GM03348 (cell line): ENCODE data around the gene CERT1.
A peak's percentile ranks its signal among the peaks of the same experiment; 100 is the strongest.

Source experiments
- DNase-seq: peaks from one replicate; pipeline ENCODE4 v3.0.0; 2012; ENCODE audit warnings: low spot score

The CERT1 gene

DNA sequence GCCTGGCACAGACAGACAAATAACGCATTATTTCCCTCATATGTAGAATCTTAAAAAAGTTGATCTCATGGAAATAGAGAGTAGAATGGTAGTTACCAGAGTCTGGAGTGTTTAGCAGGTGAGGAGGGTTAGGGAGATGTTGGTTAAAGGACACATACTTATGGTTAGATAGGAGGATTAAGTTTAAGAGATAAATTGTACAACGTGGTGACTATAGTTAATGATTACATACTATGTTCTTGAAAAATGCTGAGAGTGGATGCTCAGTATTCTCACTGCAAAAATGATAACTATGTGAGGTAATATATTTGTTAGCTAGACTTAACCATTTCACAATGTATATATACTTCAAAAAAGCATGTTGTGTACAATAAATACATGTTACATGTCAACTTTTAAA lies 38.0 kb downstream of the CERT1 start:
- no peak for DNase-seq

DNA sequence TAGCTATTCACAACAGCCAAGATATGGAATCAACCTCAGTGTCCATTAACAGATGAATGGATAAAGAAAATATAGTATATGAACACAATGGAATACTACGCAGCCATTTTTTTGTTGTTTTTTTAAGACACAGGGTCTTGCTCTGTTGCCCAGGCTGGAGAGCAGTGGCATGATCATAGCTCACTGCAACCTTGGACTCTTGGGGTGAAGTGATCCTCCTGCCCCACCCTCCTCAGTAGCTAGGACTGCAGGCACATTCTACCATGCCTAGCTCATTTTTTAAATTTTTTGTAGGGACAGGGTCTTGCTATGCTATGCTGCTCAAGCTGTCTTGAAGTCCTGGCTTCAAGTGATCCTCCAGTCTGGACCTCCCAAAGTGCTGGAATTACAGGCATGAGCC lies 38.5 kb downstream of the CERT1 start:
- no peak for DNase-seq

DNA sequence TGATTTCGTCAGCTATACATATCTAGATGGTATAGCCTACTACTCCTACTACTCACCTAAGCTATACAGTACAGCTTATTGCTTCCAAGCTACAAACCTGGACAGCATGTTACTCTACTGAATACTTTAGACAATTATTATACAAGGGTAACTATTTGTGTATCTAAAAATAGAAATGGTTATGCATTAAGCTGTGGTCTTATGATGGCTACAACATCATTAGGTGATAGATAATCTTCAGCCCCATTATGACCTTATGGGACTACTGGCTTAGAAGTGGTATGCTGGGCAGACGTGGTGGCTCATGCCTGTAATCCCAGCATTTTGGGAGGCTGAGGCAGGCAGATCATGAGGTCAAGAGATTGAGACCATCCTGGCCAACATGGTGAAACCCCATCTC lies 40.2 kb downstream of the CERT1 start:
- no peak for DNase-seq

DNA sequence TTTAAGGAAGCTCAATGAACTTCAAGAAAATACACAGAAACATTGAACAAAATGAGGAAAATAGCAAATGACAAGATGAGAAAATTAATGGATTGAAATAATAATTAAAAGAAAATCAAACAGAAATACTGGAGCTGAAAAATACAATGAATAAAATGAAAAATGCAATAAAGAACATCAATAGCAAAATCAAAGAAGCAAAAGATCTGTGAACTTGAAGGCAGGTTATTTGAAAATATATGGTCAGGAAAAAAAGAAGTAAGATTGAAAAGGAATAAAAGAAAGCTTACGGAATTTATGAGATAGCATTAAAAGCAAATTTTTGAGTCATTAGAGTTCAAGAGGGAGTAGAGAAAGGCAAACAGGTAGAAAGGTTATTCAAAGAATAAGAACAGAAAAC lies 42.4 kb downstream of the CERT1 start:
- DNase-seq: no peak

DNA sequence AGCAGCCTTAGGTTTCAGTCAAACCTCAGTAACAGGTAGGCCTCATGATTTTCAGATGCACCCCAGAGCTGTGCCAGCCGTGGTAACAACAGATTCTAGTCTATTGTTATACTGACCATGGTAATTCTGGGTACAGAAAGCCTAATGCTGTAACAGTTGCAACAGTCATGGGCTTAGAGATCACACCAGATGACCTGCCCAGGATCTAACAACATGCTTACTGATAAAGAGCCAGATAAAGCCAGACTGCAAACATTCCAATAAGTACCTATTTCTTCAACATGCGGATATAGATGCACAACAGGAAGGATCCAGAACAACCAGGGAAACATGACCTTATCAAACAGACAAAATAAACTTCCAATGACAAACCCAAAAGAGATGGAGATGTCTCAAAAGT lies 42.8 kb downstream of the CERT1 start:
- no peak for DNase-seq

DNA sequence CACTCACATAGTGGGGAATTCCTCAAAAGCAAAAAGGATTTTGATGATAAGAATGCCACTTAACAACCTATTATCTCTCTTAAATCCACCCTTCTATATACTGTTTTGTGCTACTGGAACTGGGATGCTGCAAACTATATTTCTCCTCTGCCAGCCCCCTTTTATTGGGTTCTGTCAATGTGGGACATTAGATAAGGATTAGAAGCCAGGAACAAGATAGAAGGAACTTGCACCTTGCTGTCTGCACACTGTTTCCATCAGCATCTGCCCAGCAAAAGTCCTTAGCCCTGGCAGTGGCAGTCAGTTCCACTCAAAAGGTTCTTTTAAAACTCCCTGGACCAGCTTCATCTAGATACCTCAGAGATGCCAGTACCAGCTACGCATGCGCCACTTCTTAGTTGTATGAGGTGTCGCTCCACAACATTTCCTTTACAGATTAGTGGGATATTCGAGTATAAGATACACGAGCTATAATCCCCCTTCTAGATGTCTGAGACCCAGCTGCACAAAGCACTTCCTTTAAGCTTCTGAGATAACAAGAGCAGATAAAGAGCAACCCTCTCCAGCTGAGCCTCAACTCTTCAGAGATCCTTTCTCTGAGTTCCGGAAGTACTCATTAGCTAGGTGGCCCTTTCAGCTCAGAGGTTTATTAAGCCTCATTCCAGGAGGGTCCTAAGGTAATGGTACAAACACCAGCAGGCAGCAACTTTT lies 45.3 kb downstream of the CERT1 start:
- no peak for DNase-seq

DNA sequence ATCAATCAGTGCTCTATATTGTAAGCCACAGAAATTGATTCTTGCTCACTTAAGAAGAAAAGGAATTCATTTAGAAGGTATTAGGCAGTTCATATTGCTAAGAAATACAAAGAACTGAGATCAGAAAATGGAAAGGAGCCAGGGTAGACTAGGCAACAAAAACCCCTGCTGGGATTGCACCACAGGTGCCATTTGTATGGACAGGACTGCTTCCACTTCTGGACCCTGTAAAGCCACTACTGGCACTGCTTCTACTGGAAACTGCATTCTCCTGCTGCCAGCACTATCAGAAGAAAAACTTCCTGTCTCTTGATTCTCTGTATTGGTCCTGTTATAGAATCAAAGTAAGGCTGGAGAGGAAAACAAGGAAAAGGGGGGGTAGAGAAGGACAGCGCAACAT lies 45.9 kb downstream of the CERT1 start:
- DNase-seq: no peak

DNA sequence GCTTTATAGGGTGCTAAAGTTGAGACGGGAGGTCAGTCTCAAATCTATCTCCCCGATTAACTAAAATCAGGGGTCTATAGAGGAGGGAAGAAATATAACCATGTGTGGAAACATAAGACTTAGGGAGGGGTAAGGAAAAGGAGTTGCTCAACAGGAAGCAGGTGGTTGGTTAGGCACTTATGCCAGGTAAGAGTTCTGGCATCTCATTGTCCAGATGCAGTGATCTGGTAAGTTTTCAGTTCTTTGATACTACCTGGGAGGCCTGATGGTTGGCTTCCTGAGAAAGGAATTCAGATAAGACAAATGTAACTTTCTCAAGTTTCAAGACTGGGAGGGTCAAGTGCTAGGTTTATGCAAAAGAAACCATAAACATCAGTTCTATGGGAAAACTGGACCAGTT lies 47.7 kb downstream of the CERT1 start:
- DNase-seq: no peak

DNA sequence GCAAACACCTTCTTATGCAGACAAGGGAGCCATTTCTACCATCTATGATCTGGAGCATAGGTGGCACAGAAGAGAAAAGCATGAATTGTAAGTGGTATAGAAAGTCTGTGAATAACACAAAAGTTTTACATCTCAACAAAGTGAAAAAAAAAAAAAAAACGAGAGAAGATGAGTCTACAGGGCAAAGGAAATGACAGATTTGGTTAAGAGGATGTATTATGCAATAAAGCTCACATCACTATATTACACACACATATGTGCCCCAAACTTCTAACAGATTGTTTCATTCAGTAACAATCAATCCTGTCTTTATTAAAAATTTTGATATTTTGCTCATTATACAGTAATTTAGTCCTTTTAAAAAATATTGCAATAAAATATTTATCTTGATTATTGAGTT lies 49.8 kb downstream of the CERT1 start:
- DNase-seq: peak; percentile 52

DNA sequence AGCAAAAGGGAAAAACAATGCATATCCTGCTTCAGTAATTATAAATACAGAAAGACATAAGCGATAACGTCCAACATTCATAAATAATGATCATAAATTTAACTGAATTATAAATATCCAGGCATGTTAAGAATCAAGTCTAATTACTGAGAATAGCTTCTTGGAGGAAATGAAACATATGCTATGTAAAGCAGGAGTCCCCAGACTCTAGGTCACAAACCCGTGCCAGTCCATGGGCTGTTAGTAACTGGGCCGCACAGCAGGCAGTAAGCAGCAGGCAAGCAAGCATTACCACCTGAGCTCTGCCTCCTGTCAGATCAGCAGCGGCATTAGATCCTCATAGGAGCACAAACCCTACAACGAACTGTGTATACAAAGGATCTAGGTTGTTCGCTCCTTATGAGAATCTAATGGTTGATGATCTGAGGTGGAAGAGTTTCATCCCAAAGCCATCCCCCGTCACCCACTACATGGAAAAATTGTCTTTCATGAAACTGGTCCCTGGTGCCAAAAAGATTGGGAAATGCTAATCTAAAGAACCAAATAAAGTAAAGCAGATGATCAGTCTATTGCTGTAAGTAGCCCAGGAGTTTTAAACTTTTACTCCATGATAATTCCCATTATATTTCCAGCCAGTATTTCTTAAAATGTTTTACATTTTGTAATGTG lies 50.4 kb downstream of the CERT1 start:
- no peak for DNase-seq

DNA sequence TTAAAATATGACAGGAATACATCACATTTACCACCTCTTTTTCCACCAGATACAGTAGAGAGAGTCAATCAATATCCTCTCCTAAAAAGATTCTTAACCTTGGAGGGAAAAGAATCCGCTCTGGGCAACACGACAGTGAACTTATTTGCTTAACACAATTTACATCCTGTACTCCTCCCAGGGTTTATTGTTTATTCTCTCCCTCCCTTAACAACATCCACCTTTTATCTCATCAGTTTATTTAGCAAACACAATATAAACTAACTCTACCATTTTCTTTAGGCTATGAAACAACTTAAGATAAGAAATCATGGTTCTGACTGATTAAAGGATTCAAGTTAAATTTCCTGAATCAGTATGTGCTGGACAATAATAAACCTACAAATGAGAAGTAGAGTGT lies 50.9 kb downstream of the CERT1 start:
- DNase-seq: no peak

DNA sequence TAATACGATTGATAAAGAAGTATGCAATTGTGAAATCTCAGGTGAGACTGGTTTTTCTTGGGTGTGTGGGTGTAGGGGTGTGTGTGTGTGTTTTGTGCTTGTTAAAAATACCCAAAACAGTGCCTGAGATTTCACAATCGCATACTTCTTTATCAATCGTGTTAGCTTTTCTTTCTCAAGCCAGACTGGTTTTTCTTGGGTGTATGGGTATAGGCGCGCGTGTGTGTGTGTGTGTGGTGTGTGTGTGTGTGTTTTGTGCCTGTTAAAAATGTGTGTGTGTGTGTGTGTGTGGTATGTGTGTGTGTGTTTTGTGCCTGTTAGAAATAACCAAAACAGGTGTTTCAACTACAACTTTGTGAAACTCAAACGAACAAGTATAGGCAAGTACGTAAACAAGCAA lies 53.7 kb downstream of the CERT1 start:
- no peak for DNase-seq

DNA sequence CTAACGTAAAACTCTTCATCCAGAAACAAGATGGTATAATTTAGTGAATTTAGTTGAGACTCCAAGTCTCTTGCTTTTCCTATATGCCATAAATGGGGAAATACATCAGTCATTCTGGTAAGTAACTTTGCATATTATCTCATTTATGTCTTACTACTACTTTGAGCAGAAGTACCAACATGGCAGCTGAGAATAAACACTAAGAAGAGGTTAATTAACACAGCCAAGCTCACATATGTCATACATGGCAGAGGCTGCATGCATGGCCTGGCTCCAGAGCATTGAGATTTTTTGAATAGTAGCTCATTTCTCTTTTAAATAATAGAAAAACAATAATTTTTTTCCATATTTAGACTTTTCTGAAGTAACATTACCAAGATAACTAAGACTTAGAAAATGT lies 54.3 kb downstream of the CERT1 start:
- DNase-seq: no peak

DNA sequence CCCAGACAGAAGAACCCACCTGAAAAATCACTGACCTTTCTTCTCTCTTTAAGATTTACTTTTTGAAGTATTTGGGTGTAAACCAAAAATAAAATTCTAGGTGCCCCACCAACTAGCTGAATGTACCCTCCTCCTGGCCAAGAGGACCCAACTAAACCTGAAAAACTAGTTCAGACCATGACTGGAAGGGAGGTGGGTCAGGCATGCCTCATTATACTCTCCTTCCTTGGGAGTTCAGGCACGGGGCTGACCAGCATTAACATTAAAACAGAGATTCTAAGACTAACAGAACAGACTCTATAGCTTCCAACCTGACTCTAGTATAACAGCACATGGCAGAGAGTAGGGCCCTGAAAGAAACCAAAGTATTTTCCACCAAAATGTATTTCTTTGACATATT lies 61.4 kb downstream of the CERT1 start:
- no peak for DNase-seq

DNA sequence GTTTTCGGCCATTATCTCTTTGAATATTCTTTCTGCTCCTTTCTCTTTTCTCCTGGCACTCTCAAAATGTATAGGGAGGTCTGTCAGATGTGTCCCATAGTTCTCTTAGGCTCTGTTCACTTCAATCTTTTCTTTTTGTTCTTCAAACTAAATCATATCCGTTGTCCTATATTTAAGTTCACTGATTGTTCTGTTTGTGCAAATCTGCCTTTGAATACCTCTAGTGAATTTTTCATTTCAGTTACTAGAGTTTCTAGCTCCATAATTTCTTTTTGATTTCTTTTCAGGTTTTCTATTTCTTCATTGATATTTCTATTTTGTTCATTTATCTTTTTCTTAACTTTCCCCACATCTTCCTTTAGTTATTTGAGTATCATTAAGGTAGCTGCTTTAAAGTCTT lies 65.4 kb downstream of the CERT1 start:
- DNase-seq: no peak

DNA sequence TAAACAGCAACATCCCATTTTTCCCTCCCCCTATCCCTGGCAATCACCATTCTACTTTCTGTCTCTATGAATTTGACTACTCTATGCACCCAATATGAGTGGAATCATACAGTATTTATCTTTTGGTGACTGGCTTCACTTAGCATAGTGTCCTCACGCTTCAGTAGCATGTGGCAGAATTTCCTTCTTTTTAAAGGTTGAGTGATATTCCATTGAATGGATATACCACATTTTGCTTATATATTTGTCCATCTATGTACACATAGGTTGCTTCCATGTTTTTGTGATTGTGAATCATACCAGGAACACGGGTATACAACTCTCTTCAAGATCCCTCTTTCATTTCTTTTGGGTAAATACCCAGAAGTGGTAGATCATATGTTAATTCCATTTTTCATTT lies 69.9 kb downstream of the CERT1 start:
- no peak for DNase-seq

DNA sequence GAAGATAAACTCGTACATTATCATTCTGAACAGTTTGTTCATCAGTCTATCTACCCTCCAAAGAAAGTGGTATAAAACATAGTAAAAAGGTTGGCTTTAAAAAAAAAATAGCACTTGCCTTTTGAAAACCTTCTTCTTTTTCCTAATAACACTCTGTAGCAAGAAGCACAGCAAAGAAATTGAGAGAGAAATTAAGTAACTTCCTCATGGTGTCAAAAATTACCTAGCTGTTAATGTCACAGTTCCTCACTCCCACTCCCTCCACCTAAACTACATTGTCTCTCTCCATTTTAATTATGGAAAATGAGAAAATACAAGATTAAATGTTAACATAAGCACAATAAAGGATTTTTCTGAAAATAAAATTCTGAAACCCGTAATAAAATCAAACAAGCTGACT lies 72.2 kb downstream of the CERT1 start:
- DNase-seq: no peak

DNA sequence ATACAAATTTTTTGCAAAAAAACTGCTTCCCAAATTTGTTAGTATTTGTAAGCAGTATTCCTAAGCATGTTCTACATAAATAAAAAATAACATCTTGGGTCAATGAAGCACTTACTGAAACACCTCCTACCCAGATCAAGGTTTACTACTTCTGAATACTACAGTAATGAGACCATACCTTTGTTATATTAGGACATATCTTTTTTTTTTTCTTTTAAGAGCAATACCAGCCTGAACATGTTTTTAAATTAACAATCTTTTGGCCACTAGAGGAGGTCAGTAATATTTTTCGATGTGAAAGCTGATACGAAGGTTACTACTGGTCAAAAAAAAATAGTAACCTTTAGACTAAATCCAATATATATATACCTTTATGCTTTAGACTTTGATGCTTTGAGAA lies 72.7 kb downstream of the CERT1 start:
- DNase-seq: no peak

DNA sequence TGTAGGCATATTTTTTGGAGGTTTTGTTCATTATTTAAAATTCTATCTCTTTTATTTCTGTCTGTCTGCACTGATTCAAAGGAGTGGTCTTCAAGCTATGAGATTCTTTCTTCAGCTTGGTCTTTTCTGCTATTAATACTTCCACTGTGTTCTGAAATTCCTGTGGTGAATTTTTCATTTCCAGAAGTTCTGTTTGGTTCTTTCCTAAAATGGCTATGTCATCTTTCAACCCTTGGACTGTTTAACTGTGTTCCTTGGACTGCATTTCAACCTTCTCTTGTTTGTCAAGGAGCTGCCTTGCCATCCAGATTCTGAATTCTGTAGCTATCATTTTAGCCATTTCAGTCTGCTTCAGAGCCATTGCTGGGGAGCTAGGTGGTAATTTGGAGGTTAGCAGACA lies 76.3 kb downstream of the CERT1 start:
- peak; percentile 3 for DNase-seq

DNA sequence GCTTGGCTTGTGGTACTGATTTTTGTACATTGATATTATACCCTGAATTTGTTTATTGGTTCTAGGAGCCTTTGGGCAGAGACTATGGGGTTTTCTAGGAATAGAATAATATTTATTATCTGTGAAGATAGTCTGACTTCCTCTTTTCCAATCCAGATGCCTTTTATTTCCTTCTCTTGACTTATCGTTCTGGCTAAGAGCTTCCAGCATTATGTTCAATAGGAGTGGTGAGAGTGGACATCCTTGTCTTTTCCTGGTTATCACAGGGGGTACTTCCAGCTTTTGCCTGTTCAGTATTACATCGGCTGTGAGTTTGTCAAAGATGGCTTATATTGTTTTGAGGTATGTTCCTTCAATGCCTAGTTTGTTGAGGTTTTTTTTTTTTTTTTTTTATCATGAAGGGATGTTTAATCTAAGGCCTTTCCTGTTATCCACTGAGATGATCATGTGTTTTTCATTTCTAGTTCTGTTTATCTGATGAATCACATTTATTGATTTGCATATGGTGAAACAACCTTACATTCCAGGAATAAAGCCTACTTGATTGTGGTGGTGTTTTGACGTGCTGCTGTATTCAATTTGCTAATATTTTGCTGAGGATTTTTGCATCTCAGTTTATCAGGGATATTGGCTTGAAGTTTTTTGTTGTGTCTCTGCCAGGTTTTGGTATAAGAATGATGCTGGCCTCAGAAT lies 77.5 kb downstream of the CERT1 start:
- no peak for DNase-seq

DNA sequence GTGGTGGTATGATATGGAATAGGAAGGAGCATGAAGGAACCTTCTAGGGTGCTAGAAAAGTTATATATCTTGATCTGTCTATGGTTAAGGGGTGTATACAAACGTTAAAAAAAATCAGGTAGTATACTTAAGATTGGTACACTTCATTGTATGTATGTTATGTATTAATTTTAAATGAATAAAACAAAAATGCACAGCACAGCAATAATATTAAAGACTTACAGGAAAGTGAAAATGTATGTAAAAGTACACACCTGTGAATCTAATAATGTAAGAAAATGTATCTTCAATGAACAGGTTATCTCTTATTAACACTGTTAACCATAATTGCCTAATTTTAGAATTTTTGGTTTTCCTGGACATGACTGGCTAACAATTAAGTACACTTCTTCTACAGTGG lies 97.2 kb downstream of the CERT1 start:
- no peak for DNase-seq

DNA sequence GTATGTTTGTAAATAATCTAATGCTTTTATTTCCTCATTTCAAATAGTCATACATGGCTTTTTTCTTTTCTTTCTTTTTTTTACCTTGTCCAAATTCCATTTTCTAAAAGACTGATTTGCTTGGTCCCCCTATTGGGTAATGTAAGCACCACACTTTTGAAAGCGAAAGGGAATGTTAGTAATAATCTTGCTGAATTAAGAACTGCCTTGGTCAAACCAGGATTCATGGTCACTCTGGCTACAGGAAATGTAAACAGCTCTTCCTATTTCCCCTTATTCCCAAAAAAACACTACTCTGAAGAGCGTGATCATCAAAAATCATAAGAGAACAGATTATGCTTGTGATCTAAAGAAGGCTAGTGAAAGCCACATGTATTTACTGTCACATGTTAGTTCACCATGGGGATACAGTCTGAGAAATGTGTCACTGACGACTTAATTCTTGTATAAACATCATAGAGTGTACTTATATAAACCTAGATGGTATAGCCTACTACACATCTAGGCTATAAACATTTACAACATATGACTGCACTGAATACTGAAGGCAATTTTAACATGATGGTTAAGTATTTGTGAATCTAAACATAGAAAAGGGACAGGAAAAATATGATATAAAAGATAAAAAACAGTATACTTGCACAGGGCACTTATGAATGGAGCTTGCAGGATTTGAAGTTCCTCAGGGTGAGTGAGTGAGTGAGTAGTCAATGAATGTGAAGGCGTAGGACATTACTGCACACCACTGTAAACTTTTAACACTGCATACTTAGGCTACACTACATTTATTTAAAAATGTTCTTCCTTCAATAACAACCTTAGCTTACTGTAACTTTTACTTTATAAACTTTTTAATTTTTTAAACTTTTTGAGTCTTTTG lies 99.1 kb downstream of the CERT1 start:
- DNase-seq: no peak

DNA sequence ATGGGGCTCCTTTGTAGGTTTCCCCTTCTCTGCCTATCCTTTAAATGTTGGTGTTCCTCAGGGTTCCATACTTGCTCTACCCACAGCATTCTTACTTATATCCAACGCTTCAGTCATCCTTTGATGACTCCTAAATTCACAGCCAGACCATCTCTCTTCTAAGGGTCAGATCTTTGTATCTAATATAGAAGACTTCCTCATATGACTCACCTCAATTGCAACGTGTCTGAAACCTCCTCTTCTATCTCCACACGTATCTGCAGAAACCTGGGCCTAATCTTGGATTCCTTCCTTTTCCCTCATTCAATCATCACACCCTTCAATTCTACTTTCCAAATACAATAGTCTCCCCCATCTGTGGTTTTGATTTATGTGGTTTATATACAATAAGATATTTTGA lies 106.1 kb downstream of the CERT1 start:
- no peak for DNase-seq
